GM23248 (cell line): ENCODE results near the gene LGALS1.

ENCODE experiments used
- EZH2 ChIP-seq: fragments of 200-600 bp; sonication (generic); IDR thresholded peaks from 2 replicates; pipeline ENCODE4 v1.6.1; 2018; ENCODE audit warnings: antibody characterized with exemption, mild to moderate bottlenecking; ENCODE audit not compliant: insufficient read depth, poor library complexity, severe bottlenecking
- EZH2phosphoT487 ChIP-seq: fragments of 200-600 bp; sonication (generic); IDR thresholded peaks from 2 replicates; pipeline ENCODE4 v1.6.1; 2018; ENCODE audit warnings: antibody characterized with exemption, moderate library complexity, mild to moderate bottlenecking, low read depth; ENCODE audit not compliant: insufficient read depth

GRCh38 chr22:37697538-37697835 is 22.1 kb downstream of the LGALS1 start:
- TF ChIP-seq EZH2 (no peak), EZH2phosphoT487 (no peak)
